HG03439 (cell line): ENCODE results near the gene HEXB.

Experiments
- ATAC-seq: cut with Tn5 transposase; IDR thresholded peaks from one replicate; pipeline ENCODE4 v1.9.1; 2021; ENCODE audit warnings: mild to moderate bottlenecking, moderate library complexity; ENCODE audit not compliant: unreplicated experiment

Gene HEXB

GRCh38 chr5:74684900-74685851, at the start of gene HEXB:
Gene HEXB, plus strand, starts transcription at chr5:74685233. Its CDS starts 28 bp downstream, at chr5:74685261.
- peak; percentile 86 for ATAC-seq

GRCh38 chr5:74636149-74636548, 48.9 kb upstream of the HEXB start:
- no peak for ATAC-seq

GRCh38 chr5:74636552-74636951, 48.5 kb upstream of the HEXB start:
- no peak for ATAC-seq

- ATAC-seq: no peak
These were observed 46.5 kb upstream of the HEXB start for GRCh38 chr5:74638544-74638969.

GRCh38 chr5:74638970-74639806, 45.8 kb upstream of the HEXB start:
- ATAC-seq: peak; percentile 36

GRCh38 chr5:74639807-74640449, 45.1 kb upstream of the HEXB start:
- peak; percentile 24 for ATAC-seq

- peak; percentile 69 for ATAC-seq
These were observed 44.5 kb upstream of the HEXB start, which contains the start of gene ENC1 for GRCh38 chr5:74640450-74640953. Gene ENC1, minus strand, starts transcription at chr5:74640728. Its CDS starts 4,243 bp downstream, at chr5:74636485.

GRCh38 chr5:74640954-74641734, 43.9 kb upstream of the HEXB start:
- peak; percentile 22 for ATAC-seq

- no peak for ATAC-seq
These were observed 43.1 kb upstream of the HEXB start for GRCh38 chr5:74641735-74642542.

- ATAC-seq: no peak
These were observed 42.5 kb upstream of the HEXB start for GRCh38 chr5:74642543-74642863.

GRCh38 chr5:74643111-74643562, 41.9 kb upstream of the HEXB start:
- ATAC-seq: no peak

GRCh38 chr5:74647096-74647495, 37.9 kb upstream of the HEXB start:
- ATAC-seq: no peak

- ATAC-seq: peak; percentile 62
These were observed 36.2 kb upstream of the HEXB start for GRCh38 chr5:74648835-74649293.

GRCh38 chr5:74649421-74649973, 35.5 kb upstream of the HEXB start:
- no peak for ATAC-seq

- ATAC-seq: no peak
These were observed 33.3 kb upstream of the HEXB start for GRCh38 chr5:74651710-74652109.

- no peak for ATAC-seq
These were observed 32.5 kb upstream of the HEXB start for GRCh38 chr5:74652576-74652975.

- no peak for ATAC-seq
These were observed 31.0 kb upstream of the HEXB start for GRCh38 chr5:74653991-74654390.

GRCh38 chr5:74655206-74655605, 29.8 kb upstream of the HEXB start:
- no peak for ATAC-seq

GRCh38 chr5:74655716-74656115, 29.3 kb upstream of the HEXB start:
- no peak for ATAC-seq
